ENCODE measurements around the gene IKBKE.

DNA sequence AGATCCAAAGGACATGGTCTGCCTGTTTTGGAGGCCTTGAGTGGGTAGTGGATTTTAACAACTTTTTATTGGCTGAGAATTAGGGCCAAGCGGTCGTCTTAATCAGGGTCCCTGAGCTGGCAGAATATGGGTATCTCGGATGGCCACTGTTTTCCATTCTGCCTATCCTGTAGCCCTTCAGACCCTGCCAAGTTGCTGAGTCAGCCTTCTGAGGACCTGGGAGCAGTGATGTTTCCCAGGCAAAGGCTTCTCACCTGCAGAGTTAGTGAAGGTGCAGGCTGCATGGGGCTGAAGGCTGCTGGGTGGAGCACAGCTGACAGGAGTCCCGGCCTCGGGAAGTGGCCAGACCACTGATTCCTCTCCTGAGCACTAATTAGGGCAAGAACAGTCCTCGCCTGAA is 48.5 kb downstream of the IKBKE start:
- TF ChIP-seq, protein P1, sequence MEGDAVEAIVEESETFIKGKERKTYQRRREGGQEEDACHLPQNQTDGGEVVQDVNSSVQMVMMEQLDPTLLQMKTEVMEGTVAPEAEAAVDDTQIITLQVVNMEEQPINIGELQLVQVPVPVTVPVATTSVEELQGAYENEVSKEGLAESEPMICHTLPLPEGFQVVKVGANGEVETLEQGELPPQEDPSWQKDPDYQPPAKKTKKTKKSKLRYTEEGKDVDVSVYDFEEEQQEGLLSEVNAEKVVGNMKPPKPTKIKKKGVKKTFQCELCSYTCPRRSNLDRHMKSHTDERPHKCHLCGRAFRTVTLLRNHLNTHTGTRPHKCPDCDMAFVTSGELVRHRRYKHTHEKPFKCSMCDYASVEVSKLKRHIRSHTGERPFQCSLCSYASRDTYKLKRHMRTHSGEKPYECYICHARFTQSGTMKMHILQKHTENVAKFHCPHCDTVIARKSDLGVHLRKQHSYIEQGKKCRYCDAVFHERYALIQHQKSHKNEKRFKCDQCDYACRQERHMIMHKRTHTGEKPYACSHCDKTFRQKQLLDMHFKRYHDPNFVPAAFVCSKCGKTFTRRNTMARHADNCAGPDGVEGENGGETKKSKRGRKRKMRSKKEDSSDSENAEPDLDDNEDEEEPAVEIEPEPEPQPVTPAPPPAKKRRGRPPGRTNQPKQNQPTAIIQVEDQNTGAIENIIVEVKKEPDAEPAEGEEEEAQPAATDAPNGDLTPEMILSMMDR (IDR thresholded peaks at IDR 0.05) = no peak
- no peak for TF ChIP-seq ZFX (IDR thresholded peaks at IDR 0.05; ENCODE audit: borderline replicate concordance)

Measured in 22Rv1 (cell line).